A673 (cell line): ENCODE measurements around the gene SSBP3. TPM values are rescaled to one million over a fixed set of nuclear protein-coding genes. Genes with fewer than 3 reads are reported as not detected.

Source experiments
- BruUV-seq: library from RNA; stranded (reverse); fragments of 400-500 nt; replicated peaks from 2 replicates; lab custom pipeline; 2021; lab: Mats Ljungman, UMichigan
- CTCF ChIA-PET: fragments of 300-600 bp; sonication (Branson Sonifier 250); formaldehyde crosslinking; loops from one replicate; lab custom pipeline; 2022; ENCODE audit warnings: antibody characterized with exemption; lab: Charles Lee
- POLR2A ChIA-PET: fragments of 300-600 bp; sonication (Branson Sonifier 250); formaldehyde crosslinking; loops from one replicate; lab custom pipeline; 2022; ENCODE audit warnings: antibody characterized with exemption; ENCODE audit not compliant: low non-redundant PET; lab: Charles Lee
- DNase-seq: peaks from one replicate; pipeline ENCODE4 v3.0.0-alpha.2; 2015; ENCODE audit warnings: low spot score
- H3K27ac ChIP-seq: fragments of 200-600 bp; sonication (generic); 2 replicates; pipeline ENCODE4 v1.5.1; 2016; ENCODE audit warnings: mixed run types, low read depth, mild to moderate bottlenecking, mixed read lengths, antibody characterized with exemption, low read length; ENCODE audit not compliant: poor library complexity, severe bottlenecking
- H3K27me3 ChIP-seq: fragments of 200-600 bp; sonication (generic); replicated peaks from 2 replicates; pipeline ENCODE4 v1.6.1; 2017; ENCODE audit warnings: mixed run types, low read depth, mild to moderate bottlenecking, mixed read lengths, antibody characterized with exemption, low read length; ENCODE audit not compliant: insufficient read depth, poor library complexity
- H3K36me3 ChIP-seq: fragments of 200-600 bp; sonication (generic); 2 replicates; pipeline ENCODE4 v1.6.1; 2016; ENCODE audit warnings: mixed run types, mild to moderate bottlenecking, mixed read lengths, antibody characterized with exemption, low read length; ENCODE audit not compliant: insufficient read depth, poor library complexity, severe bottlenecking
- H3K4me1 ChIP-seq: fragments of 200-600 bp; sonication (generic); 2 replicates; pipeline ENCODE4 v1.6.1; 2017; ENCODE audit warnings: mixed run types, mild to moderate bottlenecking, mixed read lengths, antibody characterized with exemption, low read length; ENCODE audit not compliant: insufficient read depth, poor library complexity, severe bottlenecking
- H3K4me3 ChIP-seq: fragments of 200-600 bp; sonication (generic); 2 replicates; pipeline ENCODE4 v1.5.1; 2016; ENCODE audit warnings: low read depth, mixed run types, mild to moderate bottlenecking, mixed read lengths, low read length; ENCODE audit not compliant: poor library complexity, severe bottlenecking
- H3K9me3 ChIP-seq: fragments of 200-600 bp; sonication (generic); 2 replicates; pipeline ENCODE4 v1.6.1; 2016; ENCODE audit warnings: mixed run types, low read depth, mild to moderate bottlenecking, mixed read lengths, antibody characterized with exemption, low read length; ENCODE audit not compliant: poor library complexity, severe bottlenecking
- CTCF ChIP-seq: fragments of 300-800, 200-600 bp; sonication (generic); conservative IDR thresholded peaks from 2 replicates; pipeline ENCODE4 v1.5.1; 2017; ENCODE audit warnings: low read depth, mild to moderate bottlenecking, antibody characterized with exemption, low read length, moderate library complexity, mixed read lengths
- EZH2 ChIP-seq: fragments of 200-600 bp; sonication (generic); IDR thresholded peaks from 2 replicates; pipeline ENCODE4 v1.6.1; 2017; ENCODE audit warnings: borderline replicate concordance, low read depth, mild to moderate bottlenecking, mixed read lengths, antibody characterized with exemption, low read length; ENCODE audit not compliant: poor library complexity, severe bottlenecking
- intact Hi-C: fragments of 100-400 bp; cut with micrococcal nuclease; formaldehyde crosslinking; loops from one replicate; pipeline ENCODE4 v1.10.0; 2022; ENCODE audit not compliant: unreplicated experiment
- total RNA-seq: library from RNA; stranded (reverse); gene quantifications from 2 replicates; pipeline ENCODE4 v1.2.3, GENCODE V29; 2021

SSBP3 gene
- total RNA-seq, 1 experiment from 2014 or later, result 43.0 TPM

- H3K9me3 ChIP-seq, result no peaks in the 10 kb centered on the region
- no peak for DNase-seq
- CTCF ChIA-PET, result no interaction called here
- BruUV-seq, result no TSS peak
- no peaks in the 10 kb centered on the region for H3K27me3 ChIP-seq
- TF ChIP-seq CTCF, result no peak
- no peak for TF ChIP-seq EZH2
- no peak overlapping the region for H3K4me3 ChIP-seq
- intact Hi-C loops, result no loop called here
- no peaks in the 10 kb centered on the region for H3K36me3 ChIP-seq
- H3K27ac ChIP-seq, result no peak overlapping the region
- peaks cover 6% of the 10 kb centered on the region for H3K4me1 ChIP-seq
- POLR2A ChIA-PET, result no interaction called here
These were observed 127.2 kb downstream of the SSBP3 start for GRCh38 chr1:54278941-54279422.

- no peak for TF ChIP-seq CTCF
- no peak for TF ChIP-seq EZH2
- H3K4me1 ChIP-seq, result peaks cover 18% of the 10 kb centered on the region
- POLR2A ChIA-PET, result no interaction called here
- CTCF ChIA-PET, result no interaction called here
- no peaks in the 10 kb centered on the region for H3K36me3 ChIP-seq
- no TSS peak for BruUV-seq
- H3K9me3 ChIP-seq, result no peaks in the 10 kb centered on the region
- no peaks in the 10 kb centered on the region for H3K27me3 ChIP-seq
- no peak overlapping the region for H3K4me3 ChIP-seq
- intact Hi-C loops, result no loop called here
- no peak for DNase-seq
- H3K27ac ChIP-seq, result no peak overlapping the region
These were observed 128.5 kb downstream of the SSBP3 start for GRCh38 chr1:54277451-54278341.

- no peak for TF ChIP-seq EZH2
- no peak for TF ChIP-seq CTCF
- ChIA-PET CTCF (no interaction called here), POLR2A (no interaction called here)
- H3K9me3 ChIP-seq, result no peaks in the 10 kb centered on the region
- DNase-seq, result no peak
- BruUV-seq, result no TSS peak
- peaks cover 22% of the 10 kb centered on the region for H3K4me1 ChIP-seq
- intact Hi-C loops, result no loop called here
- H3K27me3 ChIP-seq, result no peaks in the 10 kb centered on the region
- H3K36me3 ChIP-seq, result no peaks in the 10 kb centered on the region
- no peak overlapping the region for H3K4me3 ChIP-seq
- H3K27ac ChIP-seq, result no peak overlapping the region
These were observed 129.4 kb downstream of the SSBP3 start for GRCh38 chr1:54276617-54277450.
